ENCODE measurements around the gene GPR34.
"Not testable (repeated sequence)": the region's sequence is repeated elsewhere in the genome, so short reads cannot be mapped to it uniquely, and the experiment has no call there.

The GPR34 gene

GRCh38 chrX:41695426-41695825, 6.7 kb downstream of the GPR34 start:
- peak; percentile 33 for DNase-seq

- DNase-seq, result no peak
Measured at GRCh38 chrX:41703574-41704029, 14.8 kb downstream of the GPR34 start.

- DNase-seq, result no peak
Measured at GRCh38 chrX:41705042-41705441, 16.3 kb downstream of the GPR34 start.

- no peak for DNase-seq
Measured at GRCh38 chrX:41705680-41706374, 17.1 kb downstream of the GPR34 start.

DNA sequence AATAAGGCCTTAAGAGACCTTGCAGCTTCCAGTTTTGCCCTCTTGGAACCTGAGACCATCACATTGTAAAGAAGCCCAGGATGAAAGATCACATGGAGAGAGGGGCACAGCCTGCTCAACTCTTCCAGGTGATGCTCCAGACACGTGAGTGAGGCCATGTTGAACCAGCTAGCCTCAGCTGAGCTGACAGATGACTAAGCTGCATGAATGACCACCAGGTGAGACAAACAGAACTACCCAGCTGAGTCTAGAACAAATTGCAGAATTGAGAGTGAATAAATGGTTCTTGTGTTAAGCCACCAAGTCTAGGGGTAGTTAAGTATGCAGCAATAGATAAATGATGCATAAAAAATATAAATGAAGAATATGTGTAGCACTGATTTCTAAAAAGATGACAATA, 18.4 kb downstream of the GPR34 start:
- DNase-seq, result no peak

- DNase-seq, result no peak
Measured at GRCh38 chrX:41708486-41708885, 19.7 kb downstream of the GPR34 start.

DNA sequence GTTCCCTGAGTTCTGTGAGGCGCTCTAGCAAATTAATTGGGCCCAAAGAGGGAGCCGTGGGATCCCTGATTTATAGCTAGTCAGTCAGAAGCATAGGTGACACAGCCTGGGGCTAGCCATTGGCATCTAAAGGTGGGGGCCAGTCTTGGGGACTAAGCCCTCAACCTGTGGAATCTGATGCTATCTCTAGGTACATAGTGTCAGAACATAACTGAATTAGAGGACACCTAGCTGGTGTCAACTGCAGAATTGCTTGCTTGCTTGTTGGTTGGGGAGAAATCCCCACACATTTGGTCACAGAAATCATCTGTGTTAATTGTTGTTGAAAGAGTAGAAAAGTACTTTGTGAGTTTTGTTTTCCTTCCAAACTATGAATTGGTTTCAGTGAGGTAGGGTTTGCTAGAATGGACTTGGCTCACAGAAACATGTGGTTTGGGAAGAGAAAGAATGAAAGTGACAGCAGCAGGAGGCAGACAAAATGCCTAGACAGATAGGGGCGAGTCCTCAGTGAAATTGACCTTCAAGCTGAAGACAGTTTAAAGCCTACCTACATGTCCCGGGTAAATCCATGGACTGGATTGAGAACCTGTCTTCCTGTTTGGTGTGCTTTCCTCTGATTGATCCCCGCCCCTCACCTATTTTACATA, 22.4 kb downstream of the GPR34 start:
- no peak for DNase-seq

DNA sequence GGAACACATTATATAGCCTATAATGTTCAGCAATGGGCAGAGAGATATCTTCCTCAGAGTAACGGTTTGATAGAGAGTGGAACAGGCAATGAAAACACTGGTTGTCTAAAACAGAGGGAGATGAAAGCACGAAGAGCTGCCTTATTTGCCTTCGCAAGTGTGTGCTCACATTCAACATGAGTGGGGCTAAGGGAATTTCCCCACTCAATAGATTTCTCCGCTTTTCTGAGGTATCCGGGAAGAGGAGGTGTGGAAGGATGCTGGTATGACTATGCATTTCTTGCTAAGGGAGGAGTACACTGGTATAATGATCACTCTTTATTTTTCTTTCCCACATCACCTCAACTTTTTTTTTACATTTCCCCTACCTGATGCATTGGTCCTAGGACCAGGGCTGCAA, 27.4 kb downstream of the GPR34 start:
- no peak for DNase-seq

DNA sequence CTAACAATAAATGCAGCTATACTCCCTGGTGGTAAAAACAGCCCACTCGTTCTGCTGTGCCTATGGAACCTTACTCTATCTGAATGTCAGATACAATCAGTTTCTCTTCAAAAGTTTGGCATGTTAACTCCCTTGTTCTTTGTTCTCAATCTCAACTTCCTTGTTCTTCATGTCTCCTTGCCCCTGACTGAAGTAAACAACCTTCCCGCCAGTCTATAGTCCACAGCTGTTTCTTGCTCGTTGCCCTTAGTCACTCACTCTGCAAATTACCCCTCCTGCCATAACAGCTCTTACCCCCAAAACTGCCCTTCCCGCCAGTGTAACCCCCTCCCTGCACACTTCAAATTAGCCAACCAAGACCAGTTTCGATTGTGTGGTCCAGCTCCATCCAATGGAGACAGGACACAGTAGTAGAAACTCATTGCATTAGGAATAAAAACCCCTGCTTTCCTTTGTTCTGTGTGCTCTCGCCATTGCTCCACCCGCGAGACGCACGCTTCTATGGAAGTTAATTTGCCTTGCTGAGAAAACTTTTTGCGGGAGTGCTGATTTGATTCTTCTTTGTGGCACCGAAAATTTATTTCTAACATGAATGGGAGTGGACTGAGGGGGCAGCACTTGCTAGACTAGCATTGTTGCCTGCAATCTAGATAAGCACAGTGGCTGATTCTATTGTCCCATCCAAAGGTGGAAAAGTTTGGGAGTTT, 28.1 kb downstream of the GPR34 start:
- DNase-seq, result no peak

GRCh38 chrX:41718481-41719235, 29.9 kb downstream of the GPR34 start:
- no peak for DNase-seq

DNA sequence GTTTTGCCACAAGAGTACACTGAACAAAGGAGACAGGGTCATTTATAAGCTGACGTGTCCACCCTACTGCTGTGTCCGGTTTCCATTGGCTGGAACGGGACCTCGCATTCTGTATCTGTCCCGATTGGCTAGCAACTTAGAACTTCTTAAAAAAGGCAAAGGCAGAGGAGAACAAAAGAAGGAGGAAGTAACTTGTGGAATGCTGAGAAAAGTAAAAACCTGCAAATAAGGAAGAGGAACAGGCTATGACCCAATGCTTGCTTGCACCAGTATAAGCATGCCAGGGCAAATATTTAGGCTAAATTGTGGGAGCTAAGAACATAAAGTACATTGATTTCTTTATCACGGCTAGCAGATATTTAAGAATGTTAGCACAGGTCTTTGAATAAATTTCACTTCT, 30.8 kb downstream of the GPR34 start:
- DNase-seq, result not testable (repeated sequence)

DNA sequence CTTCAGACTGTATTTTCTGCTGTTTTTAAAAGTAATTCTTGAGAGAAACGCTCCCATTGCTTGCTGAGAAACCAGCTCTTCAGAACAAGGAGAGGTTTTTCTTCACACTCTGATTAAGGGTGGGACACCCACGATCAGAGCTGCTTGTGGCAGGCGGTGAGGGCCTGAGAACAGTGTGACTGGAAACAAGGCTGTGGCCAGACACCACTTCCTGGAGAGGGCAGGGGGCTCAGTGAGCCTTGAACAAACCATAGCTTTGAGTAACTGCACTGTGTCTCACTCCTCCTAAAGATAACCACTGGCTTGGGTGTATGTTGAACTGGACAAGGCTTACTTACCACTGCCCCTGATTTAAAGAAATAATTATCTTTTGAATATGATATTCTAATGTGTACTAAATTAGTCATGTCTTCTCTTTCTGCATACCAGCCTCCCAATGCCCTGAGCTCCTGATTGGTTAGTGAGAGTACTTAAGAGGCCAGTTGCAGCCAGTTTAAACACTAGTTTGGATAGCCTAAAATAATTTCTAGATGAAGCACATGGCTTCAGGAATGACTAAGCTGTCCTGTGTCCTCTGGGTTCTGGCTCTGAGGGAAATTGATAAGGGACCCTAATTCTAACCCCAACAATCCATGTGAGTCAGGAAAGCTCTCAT, 31.5 kb downstream of the GPR34 start:
- DNase-seq, result no peak

- no peak for DNase-seq
Measured at GRCh38 chrX:41721590-41721989, 32.8 kb downstream of the GPR34 start.

- DNase-seq, result no peak
Measured at GRCh38 chrX:41722214-41722613, 33.4 kb downstream of the GPR34 start.

DNA sequence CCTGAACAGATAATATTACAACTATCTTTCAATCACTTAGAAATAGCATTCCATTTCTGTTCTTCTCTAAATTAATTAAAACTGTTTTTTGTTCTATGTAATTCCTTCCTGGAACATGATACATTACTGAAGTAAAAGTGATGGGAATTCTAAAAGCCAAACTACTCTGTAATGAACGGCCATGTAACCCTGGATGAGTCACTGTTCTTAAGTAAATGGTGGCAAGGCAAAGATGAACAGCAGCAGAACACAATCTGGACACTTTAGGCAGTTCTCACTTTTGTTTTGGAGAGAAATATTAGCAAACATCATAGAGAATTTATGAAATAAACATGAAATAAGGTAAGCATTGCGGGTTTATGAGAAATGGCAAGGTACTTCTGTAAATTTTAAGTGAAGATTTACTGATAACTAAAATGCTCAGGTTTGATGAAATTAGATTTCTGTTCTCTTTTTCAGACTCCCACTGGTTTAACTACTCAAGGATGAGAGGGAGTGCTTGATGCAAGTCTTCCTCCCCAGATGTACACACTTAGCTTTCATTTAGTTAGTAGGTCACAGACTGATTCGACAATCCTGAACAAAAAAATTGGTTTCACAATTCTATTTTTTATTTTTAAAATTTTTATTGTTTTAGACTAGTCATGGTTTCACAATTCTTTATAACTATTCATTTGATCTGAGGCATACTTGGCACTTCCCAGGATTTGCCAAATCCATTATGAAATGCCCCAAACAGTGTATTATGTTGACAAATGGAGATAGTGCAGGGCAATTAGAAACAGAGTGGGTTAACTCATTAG, 34.2 kb downstream of the GPR34 start:
- DNase-seq, result no peak

DNA sequence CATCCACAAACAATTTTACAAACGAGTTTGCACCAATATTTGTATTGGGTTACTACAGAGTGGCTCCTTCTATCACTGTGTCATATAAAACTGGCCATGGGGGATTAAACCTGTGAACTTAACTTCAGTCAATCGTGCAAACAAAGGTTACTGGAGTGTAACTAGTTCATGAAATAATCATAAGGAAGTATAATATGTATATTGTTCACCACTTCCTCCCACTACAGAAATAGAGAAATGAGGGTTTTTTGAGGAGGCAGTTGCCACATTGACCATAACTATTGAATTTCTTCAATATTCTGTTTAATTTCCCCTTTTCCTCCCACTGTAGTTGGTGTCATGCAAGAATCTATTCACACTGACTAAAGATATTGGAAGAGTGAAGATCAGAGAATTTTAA, 35.1 kb downstream of the GPR34 start, which contains the start of gene GPR82:
TSS of gene GPR82 (plus strand) at position 356 of the 400 bp plus-strand sequence. CDS start 2,846 bp downstream, outside the sequence.
- DNase-seq, result no peak

- no peak for DNase-seq
Measured at GRCh38 chrX:41728125-41728524, 39.4 kb downstream of the GPR34 start.

DNA sequence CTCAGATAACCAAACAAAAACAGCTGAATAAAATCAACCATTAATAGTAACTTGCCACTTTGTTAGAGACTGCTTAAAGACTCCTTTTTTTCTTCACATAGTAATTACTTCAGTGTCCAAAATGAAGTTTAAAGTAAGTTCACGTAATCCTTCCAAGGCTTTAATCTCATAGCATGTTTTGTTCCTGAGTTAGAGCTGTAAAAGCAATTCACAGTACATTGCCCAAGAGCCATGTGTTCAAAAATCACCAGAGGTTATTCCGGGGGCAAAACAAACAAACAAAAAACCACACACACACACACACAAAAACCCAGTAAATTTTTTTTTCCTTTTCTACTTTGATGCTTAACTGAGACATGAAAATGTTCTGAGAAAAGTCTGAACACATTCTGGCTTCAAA, 41.3 kb downstream of the GPR34 start:
- no peak for DNase-seq

DNA sequence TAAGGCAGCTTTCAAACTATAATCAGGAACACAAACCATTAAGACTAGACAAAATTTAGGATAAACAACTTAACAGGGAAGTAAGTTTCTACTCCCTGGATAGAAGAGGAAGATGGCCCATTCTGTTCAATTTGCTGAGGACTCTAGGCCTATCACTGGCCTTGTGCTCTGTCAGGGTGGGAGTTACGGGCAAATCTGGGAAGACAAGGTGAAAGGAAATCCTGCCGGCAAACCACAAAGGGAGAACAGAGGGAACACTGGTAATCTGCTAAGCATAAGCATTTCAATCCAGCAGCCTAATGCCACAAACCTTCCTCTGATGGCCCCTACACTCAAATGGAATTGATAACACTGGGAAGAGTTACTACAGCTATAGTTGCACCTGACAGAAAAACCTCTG, 43.5 kb downstream of the GPR34 start:
- DNase-seq, result no peak

GRCh38 chrX:41733939-41734338, 45.2 kb downstream of the GPR34 start:
- DNase-seq, result no peak

DNA sequence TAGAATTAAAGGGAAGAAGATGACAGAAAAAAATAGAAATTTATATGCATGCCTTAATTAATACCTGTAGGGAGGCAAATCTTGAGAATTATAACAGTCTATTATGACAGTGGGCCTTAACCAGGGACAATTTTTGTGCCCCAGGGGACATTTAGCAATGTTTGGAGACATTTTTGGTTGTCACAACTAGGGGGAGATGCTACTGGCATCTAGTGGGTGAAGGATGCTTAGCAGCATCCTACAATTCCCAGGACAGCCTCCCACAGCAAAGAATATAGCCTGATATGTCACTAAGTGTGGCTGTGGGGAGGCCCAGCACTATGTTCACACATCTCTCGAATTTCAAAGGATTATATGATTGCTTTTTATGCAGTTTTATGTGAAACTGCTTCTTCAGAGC, 45.8 kb downstream of the GPR34 start:
- DNase-seq, result no peak

- DNase-seq, result peak; percentile 7
Measured at GRCh38 chrX:41737065-41737464, 48.3 kb downstream of the GPR34 start.

Data from central memory CD4-positive, alpha-beta T cell (primary cell).